NCI-H524 treated with DMSO at 0.1 percent for 48 hours (cell line): ENCODE results near the gene SLC16A9.

Experiments used
- DNase-seq: peaks from one replicate; lab custom pipeline; 2025; lab: John Stamatoyannopoulos, UW

Gene SLC16A9

GRCh38 chr10:59628456-59628855 is 81.2 kb downstream of the SLC16A9 start:
- DNase-seq: no peak

- DNase-seq: no peak
Observed at GRCh38 chr10:59627366-59628018, 82.2 kb downstream of the SLC16A9 start.

GRCh38 chr10:59626523-59626869 is 83.2 kb downstream of the SLC16A9 start:
- no peak for DNase-seq

- peak; percentile 34 for DNase-seq
Observed at GRCh38 chr10:59625721-59626522, 83.7 kb downstream of the SLC16A9 start.

GRCh38 chr10:59624951-59625350 is 84.7 kb downstream of the SLC16A9 start:
- no peak for DNase-seq

GRCh38 chr10:59624136-59624535 is 85.5 kb downstream of the SLC16A9 start:
- DNase-seq: no peak

- DNase-seq: no peak
Observed at GRCh38 chr10:59623133-59624121, 86.2 kb downstream of the SLC16A9 start.

- DNase-seq: peak; percentile 2
Observed at GRCh38 chr10:59622320-59623132, 87.1 kb downstream of the SLC16A9 start.

- no peak for DNase-seq
Observed at GRCh38 chr10:59621771-59622170, 87.9 kb downstream of the SLC16A9 start.

GRCh38 chr10:59618666-59619065 is 91.0 kb downstream of the SLC16A9 start:
- DNase-seq: no peak

- no peak for DNase-seq
Observed at GRCh38 chr10:59617996-59618395, 91.7 kb downstream of the SLC16A9 start.

- DNase-seq: no peak
Observed at GRCh38 chr10:59611048-59611447, 98.6 kb downstream of the SLC16A9 start.

- DNase-seq: no peak
Observed at GRCh38 chr10:59607970-59608369, 101.7 kb downstream of the SLC16A9 start.

GRCh38 chr10:59606551-59606961 is 103.1 kb downstream of the SLC16A9 start:
- DNase-seq: no peak

- no peak for DNase-seq
Observed at GRCh38 chr10:59601985-59602384, 107.7 kb downstream of the SLC16A9 start.
